PC-9 (cell line): ENCODE measurements around the gene TMEM131L.
"Not testable (repeated sequence)": the region's sequence is repeated elsewhere in the genome, so short reads cannot be mapped to it uniquely, and the experiment has no call there.

ENCODE experiments used
- CTCF ChIP-seq: fragments of 200-600 bp; sonication (generic); conservative IDR thresholded peaks from 2 replicates; pipeline ENCODE4 v1.6.1; 2017; ENCODE audit warnings: mixed run types, antibody characterized with exemption, mild to moderate bottlenecking, moderate library complexity
- EZH2 ChIP-seq: fragments of 200-600 bp; sonication (generic); IDR thresholded peaks from 2 replicates; pipeline ENCODE4 v1.8.0; 2017; ENCODE audit warnings: antibody characterized with exemption, low read depth

GRCh38 chr4:153471071-153471697, 5.0 kb downstream of the TMEM131L start:
- TF ChIP-seq EZH2, CTCF: not testable (repeated sequence)
